ENCODE results near the gene WDR49.
"Not testable (repeated sequence)": the region's sequence is repeated elsewhere in the genome, so short reads cannot be mapped to it uniquely, and the experiment has no call there.

Gene WDR49

GRCh38 chr3:167626490-167626889 is 27.3 kb downstream of the WDR49 start:
- Histone ChIP-seq H3K27ac (ENCODE audit: low read depth, low read length) (no peak overlapping the region), H3K4me3 (ENCODE audit: low read depth, low read length) (no peak overlapping the region), H3K4me1 (ENCODE audit: control insufficient read depth, insufficient read depth, low read length) (no peaks in the 10 kb centered on the region), H3K9ac (ENCODE audit: low read depth, low read length) (no peak overlapping the region), H3K27me3 (ENCODE audit: control insufficient read depth, insufficient read depth, low read length) (no peaks in the 10 kb centered on the region), H3K36me3 (ENCODE audit: control insufficient read depth, insufficient read depth, low read length) (no peaks in the 10 kb centered on the region), H3K9me3 (ENCODE audit: control insufficient read depth, insufficient read depth, low read length) (no peaks in the 10 kb centered on the region)

GRCh38 chr3:167615030-167615429 is 38.7 kb downstream of the WDR49 start:
- H3K4me3 ChIP-seq (ENCODE audit: low read depth, low read length) = no peak overlapping the region
- no peaks in the 10 kb centered on the region for H3K4me1 ChIP-seq (ENCODE audit: control insufficient read depth, insufficient read depth, low read length)
- no peaks in the 10 kb centered on the region for H3K27me3 ChIP-seq (ENCODE audit: control insufficient read depth, insufficient read depth, low read length)
- H3K27ac ChIP-seq (ENCODE audit: low read depth, low read length) = no peak overlapping the region
- H3K9ac ChIP-seq (ENCODE audit: low read depth, low read length) = no peak overlapping the region
- H3K9me3 ChIP-seq (ENCODE audit: control insufficient read depth, insufficient read depth, low read length) = no peaks in the 10 kb centered on the region
- no peaks in the 10 kb centered on the region for H3K36me3 ChIP-seq (ENCODE audit: control insufficient read depth, insufficient read depth, low read length)

GRCh38 chr3:167614196-167614595 is 39.5 kb downstream of the WDR49 start:
- H3K27ac ChIP-seq (ENCODE audit: low read depth, low read length); H3K4me3 ChIP-seq (ENCODE audit: low read depth, low read length); H3K36me3 ChIP-seq (ENCODE audit: control insufficient read depth, insufficient read depth, low read length); H3K9me3 ChIP-seq (ENCODE audit: control insufficient read depth, insufficient read depth, low read length); H3K27me3 ChIP-seq (ENCODE audit: control insufficient read depth, insufficient read depth, low read length); H3K4me1 ChIP-seq (ENCODE audit: control insufficient read depth, insufficient read depth, low read length); H3K9ac ChIP-seq (ENCODE audit: low read depth, low read length): not testable (repeated sequence)

- Histone ChIP-seq H3K4me1 (ENCODE audit: control insufficient read depth, insufficient read depth, low read length) (no peaks in the 10 kb centered on the region), H3K36me3 (ENCODE audit: control insufficient read depth, insufficient read depth, low read length) (no peaks in the 10 kb centered on the region), H3K4me3 (ENCODE audit: low read depth, low read length) (no peak overlapping the region), H3K27ac (ENCODE audit: low read depth, low read length) (no peak overlapping the region), H3K9ac (ENCODE audit: low read depth, low read length) (no peak overlapping the region), H3K9me3 (ENCODE audit: control insufficient read depth, insufficient read depth, low read length) (no peaks in the 10 kb centered on the region), H3K27me3 (ENCODE audit: control insufficient read depth, insufficient read depth, low read length) (no peaks in the 10 kb centered on the region)
These were observed 42.0 kb downstream of the WDR49 start for GRCh38 chr3:167611718-167612117.

GRCh38 chr3:167609156-167609555 is 44.6 kb downstream of the WDR49 start:
- H3K9ac ChIP-seq (ENCODE audit: low read depth, low read length) = no peak overlapping the region
- no peak overlapping the region for H3K4me3 ChIP-seq (ENCODE audit: low read depth, low read length)
- H3K4me1 ChIP-seq (ENCODE audit: control insufficient read depth, insufficient read depth, low read length) = peaks cover 22% of the 10 kb centered on the region
- H3K27me3 ChIP-seq (ENCODE audit: control insufficient read depth, insufficient read depth, low read length) = no peaks in the 10 kb centered on the region
- no peaks in the 10 kb centered on the region for H3K9me3 ChIP-seq (ENCODE audit: control insufficient read depth, insufficient read depth, low read length)
- no peak overlapping the region for H3K27ac ChIP-seq (ENCODE audit: low read depth, low read length)
- no peaks in the 10 kb centered on the region for H3K36me3 ChIP-seq (ENCODE audit: control insufficient read depth, insufficient read depth, low read length)

- no peak overlapping the region for H3K4me3 ChIP-seq (ENCODE audit: low read depth, low read length)
- H3K27me3 ChIP-seq (ENCODE audit: control insufficient read depth, insufficient read depth, low read length) = no peaks in the 10 kb centered on the region
- no peaks in the 10 kb centered on the region for H3K36me3 ChIP-seq (ENCODE audit: control insufficient read depth, insufficient read depth, low read length)
- no peak overlapping the region for H3K27ac ChIP-seq (ENCODE audit: low read depth, low read length)
- H3K9me3 ChIP-seq (ENCODE audit: control insufficient read depth, insufficient read depth, low read length) = no peaks in the 10 kb centered on the region
- H3K9ac ChIP-seq (ENCODE audit: low read depth, low read length) = no peak overlapping the region
- peaks cover 41% of the 10 kb centered on the region for H3K4me1 ChIP-seq (ENCODE audit: control insufficient read depth, insufficient read depth, low read length)
These were observed 46.9 kb downstream of the WDR49 start for GRCh38 chr3:167606836-167607235.

GRCh38 chr3:167605871-167606270 is 47.9 kb downstream of the WDR49 start:
- no peaks in the 10 kb centered on the region for H3K27me3 ChIP-seq (ENCODE audit: control insufficient read depth, insufficient read depth, low read length)
- H3K4me1 ChIP-seq (ENCODE audit: control insufficient read depth, insufficient read depth, low read length) = peaks cover 50% of the 10 kb centered on the region
- H3K9ac ChIP-seq (ENCODE audit: low read depth, low read length) = 0 out of 2 replicates have a peak overlapping the region, but pooled peaks have one; percentile 33
- no peaks in the 10 kb centered on the region for H3K9me3 ChIP-seq (ENCODE audit: control insufficient read depth, insufficient read depth, low read length)
- H3K4me3 ChIP-seq (ENCODE audit: low read depth, low read length) = no peak overlapping the region
- no peak overlapping the region for H3K27ac ChIP-seq (ENCODE audit: low read depth, low read length)
- no peaks in the 10 kb centered on the region for H3K36me3 ChIP-seq (ENCODE audit: control insufficient read depth, insufficient read depth, low read length)

GRCh38 chr3:167602041-167602440 is 51.7 kb downstream of the WDR49 start:
- H3K27ac ChIP-seq (ENCODE audit: low read depth, low read length) = no peak overlapping the region
- H3K4me3 ChIP-seq (ENCODE audit: low read depth, low read length) = no peak overlapping the region; the same call in 1 of the 2 replicates
- no peak overlapping the region for H3K9ac ChIP-seq (ENCODE audit: low read depth, low read length)
- no peaks in the 10 kb centered on the region for H3K36me3 ChIP-seq (ENCODE audit: control insufficient read depth, insufficient read depth, low read length)
- H3K27me3 ChIP-seq (ENCODE audit: control insufficient read depth, insufficient read depth, low read length) = no peaks in the 10 kb centered on the region
- H3K4me1 ChIP-seq (ENCODE audit: control insufficient read depth, insufficient read depth, low read length) = peaks cover 51% of the 10 kb centered on the region
- H3K9me3 ChIP-seq (ENCODE audit: control insufficient read depth, insufficient read depth, low read length) = peaks cover 3% of the 10 kb centered on the region; the same call in 1 of the 2 replicates

GRCh38 chr3:167587651-167588050 is 66.1 kb downstream of the WDR49 start:
- H3K9ac ChIP-seq (ENCODE audit: low read depth, low read length) = no peak overlapping the region
- no peaks in the 10 kb centered on the region for H3K27me3 ChIP-seq (ENCODE audit: control insufficient read depth, insufficient read depth, low read length)
- peaks cover 4% of the 10 kb centered on the region; the same call in 1 of the 2 replicates for H3K4me1 ChIP-seq (ENCODE audit: control insufficient read depth, insufficient read depth, low read length)
- H3K27ac ChIP-seq (ENCODE audit: low read depth, low read length) = no peak overlapping the region
- no peak overlapping the region for H3K4me3 ChIP-seq (ENCODE audit: low read depth, low read length)
- no peaks in the 10 kb centered on the region for H3K9me3 ChIP-seq (ENCODE audit: control insufficient read depth, insufficient read depth, low read length)
- no peaks in the 10 kb centered on the region for H3K36me3 ChIP-seq (ENCODE audit: control insufficient read depth, insufficient read depth, low read length)

- Histone ChIP-seq H3K27ac (ENCODE audit: low read depth, low read length) (no peak overlapping the region), H3K4me1 (ENCODE audit: control insufficient read depth, insufficient read depth, low read length) (peaks cover 12% of the 10 kb centered on the region), H3K9me3 (ENCODE audit: control insufficient read depth, insufficient read depth, low read length) (no peaks in the 10 kb centered on the region), H3K4me3 (ENCODE audit: low read depth, low read length) (no peak overlapping the region), H3K27me3 (ENCODE audit: control insufficient read depth, insufficient read depth, low read length) (no peaks in the 10 kb centered on the region), H3K9ac (ENCODE audit: low read depth, low read length) (no peak overlapping the region), H3K36me3 (ENCODE audit: control insufficient read depth, insufficient read depth, low read length) (no peaks in the 10 kb centered on the region)
These were observed 78.6 kb downstream of the WDR49 start for GRCh38 chr3:167575000-167575600.

- Histone ChIP-seq H3K27ac (ENCODE audit: low read depth, low read length) (no peak overlapping the region), H3K9ac (ENCODE audit: low read depth, low read length) (no peak overlapping the region)
These were observed 80.8 kb downstream of the WDR49 start for GRCh38 chr3:167572991-167573390.

More at GRCh38 chr3:167572991-167573390, 80.8 kb downstream of the WDR49 start:
- no peaks in the 10 kb centered on the region for H3K9me3 ChIP-seq (ENCODE audit: control insufficient read depth, insufficient read depth, low read length)
- H3K36me3 ChIP-seq (ENCODE audit: control insufficient read depth, insufficient read depth, low read length) = no peaks in the 10 kb centered on the region
- peaks cover 12% of the 10 kb centered on the region for H3K4me1 ChIP-seq (ENCODE audit: control insufficient read depth, insufficient read depth, low read length)
- no peak overlapping the region for H3K4me3 ChIP-seq (ENCODE audit: low read depth, low read length)
- no peaks in the 10 kb centered on the region for H3K27me3 ChIP-seq (ENCODE audit: control insufficient read depth, insufficient read depth, low read length)

Data from HUES48 (cell line).